GM12878 (cell line): ENCODE results near the gene KATNB1. TPM values are rescaled to one million over a fixed set of nuclear protein-coding genes. Genes with fewer than 3 reads are reported as not detected.
A peak's percentile ranks its signal among the peaks of the same experiment; 100 is the strongest.

Source experiments
- BCL3 ChIP-seq: IDR thresholded peaks from 2 replicates; pipeline ENCODE4 v1.6.1; 2011; ENCODE audit warnings: borderline replicate concordance, low read depth, mild to moderate bottlenecking, moderate library complexity, low read length; ENCODE audit not compliant: insufficient read depth, poor library complexity, severe bottlenecking
- CREB1 ChIP-seq: IDR thresholded peaks from 2 replicates; pipeline ENCODE4 v1.6.1; 2012; ENCODE audit warnings: low read depth, mild to moderate bottlenecking, inconsistent platforms
- DPF2 ChIP-seq: fragments of 450-650 bp; IDR thresholded peaks from 2 replicates; pipeline ENCODE4 v1.6.1; 2017; ENCODE audit warnings: mild to moderate bottlenecking
- EED ChIP-seq: sonication (generic); IDR thresholded peaks from 2 replicates; pipeline ENCODE4 v1.6.1; 2016; ENCODE audit warnings: antibody characterized with exemption, low read depth
- EGR1 ChIP-seq, 2 experiments: IDR thresholded peaks; 1 replicate in 1 of 2; 2 replicates in 1 of 2; pipeline ENCODE4 v1.6.1; 2011 to 2012; ENCODE audit warnings: low read depth in 2 of 2, low read length in 2 of 2, borderline replicate concordance in 1 of 2, mild to moderate bottlenecking in 1 of 2, moderate library complexity in 1 of 2
- EZH2 ChIP-seq: IDR thresholded peaks from 2 replicates; pipeline ENCODE4 v1.6.1; 2012; ENCODE audit warnings: low read depth, mild to moderate bottlenecking, control low read depth, inconsistent platforms, low read length, borderline replicate concordance; ENCODE audit not compliant: control insufficient read depth
- IRF3 ChIP-seq: fragments of 450-650 bp; IDR thresholded peaks from 2 replicates; pipeline ENCODE4 v1.6.1; 2014; ENCODE audit warnings: mild to moderate bottlenecking
- MAX ChIP-seq: IDR thresholded peaks from 2 replicates; pipeline ENCODE4 v1.6.1; 2012; ENCODE audit warnings: low read depth, low read length, improper control_type of control experiment
- MEF2A ChIP-seq: IDR thresholded peaks from 2 replicates; pipeline ENCODE4 v1.6.1; 2011; ENCODE audit warnings: low read depth, mild to moderate bottlenecking, low read length, moderate library complexity; ENCODE audit not compliant: insufficient read depth
- MEF2B ChIP-seq: fragments of 450-650 bp; IDR thresholded peaks from 2 replicates; pipeline ENCODE4 v1.6.1; 2018; ENCODE audit warnings: mild to moderate bottlenecking, moderate library complexity; ENCODE audit not compliant: partially characterized antibody, poor library complexity, severe bottlenecking
- RFX5 ChIP-seq: IDR thresholded peaks from 2 replicates; pipeline ENCODE4 v1.6.1; 2011; ENCODE audit warnings: low read depth, low read length, improper control_type of control experiment
- SP1 ChIP-seq: IDR thresholded peaks from one replicate; pipeline ENCODE4 v1.6.1; 2011; ENCODE audit warnings: low read depth, low read length
- STAT1 ChIP-seq: fragments of 450-650 bp; conservative IDR thresholded peaks from 2 replicates; pipeline ENCODE4 v1.6.1; 2014; ENCODE audit warnings: antibody characterized with exemption, mild to moderate bottlenecking
- ZBTB40 ChIP-seq: fragments of 450-650 bp; IDR thresholded peaks from 2 replicates; pipeline ENCODE4 v1.6.1; 2016; ENCODE audit warnings: mild to moderate bottlenecking, moderate library complexity, borderline replicate concordance
- ZNF687 ChIP-seq: fragments of 450-650 bp; IDR thresholded peaks from 2 replicates; pipeline ENCODE4 v1.6.1; 2017; ENCODE audit warnings: mild to moderate bottlenecking, moderate library complexity
- polyA plus RNA-seq, 11 experiments: library from polyadenylated mRNA; depleted of rRNA in 4 of 11; unstranded in 6 of 11; stranded (reverse) in 5 of 11; fragments of >200 nt; fragmentation: Nextera tagmentation in 4 of 11; fragmentation: Illumina TruSeq in 1 of 11; extraction: Ambion mirVana in 4 of 11; extraction: Trizol in 1 of 11; gene quantifications; 1 replicate in 1 of 11; 2 replicates in 10 of 11; pipeline versions ENCODE4 v1.2.1 to v1.2.3, GENCODE V29; 2011 to 2016; ENCODE audit warnings: inconsistent platforms in 2 of 11, missing spikeins in 2 of 11, low read depth in 1 of 11
- total RNA-seq, 4 experiments: library from RNA; depleted of rRNA in 3 of 4; stranded (reverse); fragments of >200 nt in 3 of 4; fragmentation: Illumina TruSeq in 1 of 4; extraction: Trizol in 1 of 4; gene quantifications; 2 replicates each; pipeline versions ENCODE4 v1.2.1 to v1.2.3, GENCODE V29; 2013 to 2021

KATNB1 gene
- total and polyA plus RNA-seq, 10 of the 15 experiments (the other 5 are each of a cell fraction or from before 2014, with no cell fraction given) = 0.71 to 46.5 (median 19.5) TPM

GRCh38 chr16:57734925-57735754 lies 430 bp upstream of the KATNB1 start (continued):
- TF ChIP-seq ZBTB40 = peak; percentile 94
- TF ChIP-seq BCL3 = no peak
- peak; percentile 42 for TF ChIP-seq RFX5
- TF ChIP-seq CREB1 = peak; percentile 80
- TF ChIP-seq MAX = no peak
- peak; percentile 97 for TF ChIP-seq IRF3
- peak; percentile 12 for TF ChIP-seq MEF2B
- TF ChIP-seq DPF2 = peak; percentile 47
- TF ChIP-seq STAT1 = 0 out of 2 replicates have a peak, but pooled peaks have one; percentile 41
- no peak for TF ChIP-seq MEF2A
- TF ChIP-seq ZNF687 = peak; percentile 45; the same call in 1 of the 2 replicates
- TF ChIP-seq EZH2 = no peak
- TF ChIP-seq EGR1 (IDR thresholded peaks at IDR 0.05; ENCODE audit: borderline replicate concordance in 1 of 2, low read depth in 2 of 2, low read length in 2 of 2) = 0 out of 3 replicates have a peak, but pooled peaks of 1 of the 2 experiments have one; percentile 60
- peak; percentile 93 for TF ChIP-seq SP1
- TF ChIP-seq EED = no peak
